Measurements from ENCODE around the gene SLC40A1.

The SLC40A1 gene

DNA sequence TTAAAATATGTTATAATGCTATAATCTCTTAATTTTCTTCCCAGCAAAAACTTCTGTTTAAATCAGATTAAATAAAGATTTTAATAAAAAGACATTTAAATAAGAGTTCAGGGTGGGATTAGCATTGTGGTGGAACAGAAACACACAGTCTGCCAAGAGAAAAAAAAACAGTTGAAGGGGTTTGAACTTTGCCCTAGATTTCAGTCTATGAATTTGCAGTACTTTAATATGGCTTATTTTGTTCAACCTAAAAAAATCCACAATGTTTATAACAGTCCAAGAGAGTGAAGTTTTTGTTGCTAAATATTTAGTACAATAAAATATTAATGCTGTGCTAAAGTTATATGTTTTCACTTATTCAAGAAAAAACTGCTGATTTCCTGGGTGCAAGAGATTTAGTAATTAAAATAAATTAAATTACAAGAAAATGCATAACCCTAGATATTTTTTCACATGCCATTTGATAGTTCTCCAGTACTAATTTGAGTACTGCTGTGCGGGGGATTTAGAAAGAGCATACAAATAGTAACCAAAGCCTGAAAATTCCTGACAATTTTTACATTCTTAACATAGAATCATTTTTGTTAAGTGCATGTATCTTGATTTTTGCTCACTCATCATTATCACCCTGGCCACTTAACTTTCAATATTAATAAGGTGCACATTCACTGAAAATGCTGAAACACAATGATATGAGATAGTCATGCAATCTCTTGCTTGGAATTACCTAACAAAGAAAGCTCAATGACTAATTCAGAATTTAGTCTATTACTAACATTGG, 52.6 kb downstream of the SLC40A1 start:
- H3K4me3 ChIP-seq (ENCODE audit: low read length in 2 of 2): no peak overlapping the region
- H3K9ac ChIP-seq (ENCODE audit: low read depth in 1 of 2, low read length in 2 of 2): no peak overlapping the region
- H3K4me1 ChIP-seq (ENCODE audit: control insufficient read depth in 2 of 2, insufficient read depth in 2 of 2, low read length in 2 of 2): peaks cover 4 to 18% of the 10 kb centered on the region in 2 donors
- no peaks in the 10 kb centered on the region for H3K9me3 ChIP-seq (ENCODE audit: control insufficient read depth in 2 of 2, low read length in 2 of 2)
- H3K27me3 ChIP-seq (ENCODE audit: control insufficient read depth in 2 of 2, insufficient read depth in 2 of 2, low read length in 2 of 2): no peaks in the 10 kb centered on the region
- no peak overlapping the region for H3K27ac ChIP-seq (ENCODE audit: low read depth in 2 of 2, low read length in 2 of 2)
- no peaks in the 10 kb centered on the region for H3K36me3 ChIP-seq (ENCODE audit: control insufficient read depth in 2 of 2, insufficient read depth in 2 of 2, low read length in 2 of 2)

DNA sequence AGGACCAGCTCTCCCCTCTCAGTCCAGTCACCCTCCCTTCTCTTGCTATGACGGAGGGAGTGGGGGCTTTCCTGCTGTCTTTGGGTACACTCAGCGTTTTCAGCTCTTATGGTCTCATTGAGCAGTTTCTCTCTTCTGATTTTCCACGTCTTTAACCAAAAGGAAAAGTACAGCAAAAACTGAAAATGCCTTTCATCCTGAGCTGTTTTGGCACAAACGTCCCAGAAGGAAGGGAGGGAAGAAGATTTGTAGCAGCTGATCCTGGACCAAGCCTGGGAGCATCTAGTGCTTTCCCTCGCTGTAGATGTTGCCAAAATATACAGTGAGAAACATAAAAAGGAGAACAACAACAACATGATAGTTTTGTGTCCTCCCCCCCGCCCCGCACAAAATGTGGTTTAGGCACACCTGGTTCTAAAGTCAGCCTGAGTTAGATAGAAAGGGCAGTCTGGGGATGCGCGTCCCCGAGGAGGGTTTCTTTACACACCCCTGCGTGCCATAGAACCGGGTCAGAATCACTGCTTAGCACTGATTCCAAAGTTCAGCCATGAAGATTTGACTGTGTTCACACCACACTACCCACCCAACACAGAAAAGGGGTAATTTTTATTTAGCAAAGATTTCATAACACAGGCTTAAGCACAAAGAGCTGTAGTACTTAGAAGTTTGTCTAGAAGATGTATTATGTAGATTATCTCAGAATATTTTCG, 53.4 kb downstream of the SLC40A1 start:
- no peaks in the 10 kb centered on the region for H3K27me3 ChIP-seq (ENCODE audit: control insufficient read depth in 2 of 2, insufficient read depth in 2 of 2, low read length in 2 of 2)
- H3K4me3 ChIP-seq (ENCODE audit: low read length in 2 of 2): no peak overlapping the region
- H3K4me1 ChIP-seq (ENCODE audit: control insufficient read depth in 2 of 2, insufficient read depth in 2 of 2, low read length in 2 of 2): peaks cover 7 to 26% of the 10 kb centered on the region in 2 donors
- peak overlapping the region; percentile 25 to 44 for H3K27ac ChIP-seq (ENCODE audit: low read depth in 2 of 2, low read length in 2 of 2)
- no peak overlapping the region for H3K9ac ChIP-seq (ENCODE audit: low read depth in 1 of 2, low read length in 2 of 2)
- no peaks in the 10 kb centered on the region for H3K9me3 ChIP-seq (ENCODE audit: control insufficient read depth in 2 of 2, low read length in 2 of 2)
- H3K36me3 ChIP-seq (ENCODE audit: control insufficient read depth in 2 of 2, insufficient read depth in 2 of 2, low read length in 2 of 2): no peaks in the 10 kb centered on the region

DNA sequence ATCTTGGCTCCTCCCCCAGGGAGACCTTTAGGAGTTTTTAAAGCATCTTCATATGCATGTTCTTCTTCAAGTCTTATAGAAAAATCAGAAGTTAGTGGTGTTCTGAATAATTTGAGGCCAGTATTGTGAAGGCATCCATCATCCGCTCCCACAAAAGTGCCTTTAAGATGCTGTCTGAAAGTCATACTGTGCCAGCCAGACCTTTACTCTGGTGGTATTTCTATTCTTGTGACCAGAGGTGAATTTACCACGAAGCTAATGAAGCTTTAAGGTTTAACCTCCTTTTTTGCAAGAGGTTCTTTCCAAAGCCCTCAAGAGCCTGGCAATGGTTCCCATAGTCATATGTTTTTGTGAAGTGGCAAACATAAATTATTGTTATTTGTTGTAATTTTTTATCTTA, 54.3 kb downstream of the SLC40A1 start:
- Histone ChIP-seq H3K27me3 (ENCODE audit: control insufficient read depth in 2 of 2, insufficient read depth in 2 of 2, low read length in 2 of 2) (no peaks in the 10 kb centered on the region), H3K4me1 (ENCODE audit: control insufficient read depth in 2 of 2, insufficient read depth in 2 of 2, low read length in 2 of 2) (peaks cover 7 to 36% of the 10 kb centered on the region in 2 donors), H3K9ac (ENCODE audit: low read depth in 1 of 2, low read length in 2 of 2) (no peak overlapping the region), H3K4me3 (ENCODE audit: low read length in 2 of 2) (no peak overlapping the region), H3K36me3 (ENCODE audit: control insufficient read depth in 2 of 2, insufficient read depth in 2 of 2, low read length in 2 of 2) (no peaks in the 10 kb centered on the region), H3K27ac (ENCODE audit: low read depth in 2 of 2, low read length in 2 of 2) (no peak overlapping the region), H3K9me3 (ENCODE audit: control insufficient read depth in 2 of 2, low read length in 2 of 2) (no peaks in the 10 kb centered on the region)

DNA sequence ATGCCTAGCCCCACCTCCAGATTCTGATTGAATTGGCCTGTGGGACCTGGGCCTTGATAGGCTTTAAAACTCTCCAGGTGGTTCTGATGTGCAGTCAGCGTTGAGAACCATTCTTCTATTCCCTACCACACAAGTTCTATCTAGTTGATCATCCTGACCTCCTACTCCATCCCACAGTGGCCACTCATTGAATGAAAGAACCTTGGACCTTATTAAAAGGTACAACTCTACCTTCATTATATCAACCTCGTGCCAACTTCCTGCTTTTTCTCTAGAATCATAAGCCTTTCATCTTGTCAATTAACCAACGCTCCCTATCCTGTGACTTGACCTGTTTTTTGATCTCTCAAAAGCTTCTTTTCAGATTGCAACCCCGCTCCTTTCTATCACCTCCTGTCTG, 55.8 kb downstream of the SLC40A1 start:
- Histone ChIP-seq H3K9me3 (ENCODE audit: control insufficient read depth in 2 of 2, low read length in 2 of 2) (no peaks in the 10 kb centered on the region), H3K36me3 (ENCODE audit: control insufficient read depth in 2 of 2, insufficient read depth in 2 of 2, low read length in 2 of 2) (no peaks in the 10 kb centered on the region), H3K4me1 (ENCODE audit: control insufficient read depth in 2 of 2, insufficient read depth in 2 of 2, low read length in 2 of 2) (peaks cover 7 to 40% of the 10 kb centered on the region in 2 donors), H3K27ac (ENCODE audit: low read depth in 2 of 2, low read length in 2 of 2) (peak overlapping the region; percentile 12 to 92), H3K9ac (ENCODE audit: low read depth in 1 of 2, low read length in 2 of 2) (no peak overlapping the region), H3K27me3 (ENCODE audit: control insufficient read depth in 2 of 2, insufficient read depth in 2 of 2, low read length in 2 of 2) (no peaks in the 10 kb centered on the region), H3K4me3 (ENCODE audit: low read length in 2 of 2) (peak overlapping the region in 1 of 2 donors; percentile 33)

DNA sequence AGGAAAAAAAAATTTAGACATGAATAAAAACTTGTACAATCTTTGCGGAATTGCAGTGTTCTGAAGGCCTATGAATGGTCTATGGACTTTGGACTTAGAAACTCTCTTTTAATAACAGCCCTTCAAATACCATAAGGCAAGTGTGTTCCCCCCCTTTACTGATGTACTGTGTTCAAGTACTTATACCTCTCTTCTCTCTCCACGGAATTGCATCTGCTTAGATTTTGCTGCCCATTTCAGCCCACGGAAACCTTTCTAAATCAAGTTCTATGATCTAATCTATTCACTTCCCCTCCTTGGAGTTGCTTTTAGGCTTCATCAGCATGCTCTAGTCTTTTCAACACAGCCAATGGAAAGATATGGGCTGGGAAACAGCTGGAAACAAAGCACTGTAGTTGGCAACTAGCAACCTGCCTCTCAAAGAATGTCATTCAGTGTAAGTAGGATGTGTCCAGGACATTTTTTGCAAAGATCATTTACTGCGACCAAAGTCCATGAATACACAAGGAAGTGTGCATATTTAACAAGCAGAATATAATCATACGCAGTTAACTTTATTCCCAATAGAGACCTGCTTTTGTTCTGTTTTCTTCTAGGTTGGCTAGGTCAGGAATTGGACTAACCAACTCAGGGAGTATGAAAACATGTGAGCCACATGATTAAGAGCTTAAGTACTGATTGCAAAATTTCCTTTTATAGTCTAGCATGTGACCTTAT, 58.0 kb downstream of the SLC40A1 start:
- no peaks in the 10 kb centered on the region for H3K27me3 ChIP-seq (ENCODE audit: control insufficient read depth in 2 of 2, insufficient read depth in 2 of 2, low read length in 2 of 2)
- H3K9ac ChIP-seq (ENCODE audit: low read depth in 1 of 2, low read length in 2 of 2): peak overlapping the region in 1 of 2 donors; percentile 31
- H3K9me3 ChIP-seq (ENCODE audit: control insufficient read depth in 2 of 2, low read length in 2 of 2): no peaks in the 10 kb centered on the region
- H3K36me3 ChIP-seq (ENCODE audit: control insufficient read depth in 2 of 2, insufficient read depth in 2 of 2, low read length in 2 of 2): no peaks in the 10 kb centered on the region
- H3K4me3 ChIP-seq (ENCODE audit: low read length in 2 of 2): peak overlapping the region; percentile 1 to 8
- peak overlapping the region; percentile 80 to 92 for H3K27ac ChIP-seq (ENCODE audit: low read depth in 2 of 2, low read length in 2 of 2)
- H3K4me1 ChIP-seq (ENCODE audit: control insufficient read depth in 2 of 2, insufficient read depth in 2 of 2, low read length in 2 of 2): peaks cover 7 to 40% of the 10 kb centered on the region in 2 donors

DNA sequence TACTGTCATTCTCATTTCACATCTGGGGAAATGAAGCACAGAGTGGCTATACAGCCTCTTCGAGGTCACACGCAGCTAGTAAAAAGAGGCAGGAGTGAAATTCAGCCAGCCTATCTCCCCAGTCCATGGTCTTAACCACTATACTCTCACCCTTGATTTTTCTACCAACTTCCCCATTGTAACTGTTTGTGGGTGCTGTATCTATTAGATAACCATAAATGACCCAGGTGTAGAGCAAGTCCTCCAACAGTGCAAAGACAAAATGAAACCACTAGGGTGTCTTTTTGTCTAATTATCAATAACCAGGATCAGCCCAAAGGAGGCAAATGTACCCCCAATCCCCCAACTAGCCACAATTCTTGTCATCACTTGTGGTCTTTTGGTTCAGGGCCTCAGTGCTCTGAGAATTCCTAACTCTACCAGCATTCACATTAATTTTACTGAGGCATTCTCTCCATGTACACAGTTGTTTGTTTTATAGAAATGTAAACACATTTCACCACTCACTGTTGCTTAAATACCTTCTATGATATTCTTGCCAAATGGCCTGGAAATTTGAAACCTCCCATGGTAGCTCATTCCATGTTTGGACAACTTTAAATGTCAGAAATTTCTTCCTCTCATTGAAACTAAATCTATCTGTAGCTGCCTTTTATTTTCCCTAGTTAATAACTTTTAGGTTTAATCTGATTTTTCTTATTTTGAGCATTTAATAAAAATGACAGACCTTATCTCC, 58.7 kb downstream of the SLC40A1 start:
- H3K27ac ChIP-seq (ENCODE audit: low read depth in 2 of 2, low read length in 2 of 2): peak overlapping the region; percentile 80 to 92
- peaks cover 7 to 40% of the 10 kb centered on the region in 2 donors for H3K4me1 ChIP-seq (ENCODE audit: control insufficient read depth in 2 of 2, insufficient read depth in 2 of 2, low read length in 2 of 2)
- H3K9ac ChIP-seq (ENCODE audit: low read depth in 1 of 2, low read length in 2 of 2): peak overlapping the region in 1 of 2 donors; percentile 6

DNA sequence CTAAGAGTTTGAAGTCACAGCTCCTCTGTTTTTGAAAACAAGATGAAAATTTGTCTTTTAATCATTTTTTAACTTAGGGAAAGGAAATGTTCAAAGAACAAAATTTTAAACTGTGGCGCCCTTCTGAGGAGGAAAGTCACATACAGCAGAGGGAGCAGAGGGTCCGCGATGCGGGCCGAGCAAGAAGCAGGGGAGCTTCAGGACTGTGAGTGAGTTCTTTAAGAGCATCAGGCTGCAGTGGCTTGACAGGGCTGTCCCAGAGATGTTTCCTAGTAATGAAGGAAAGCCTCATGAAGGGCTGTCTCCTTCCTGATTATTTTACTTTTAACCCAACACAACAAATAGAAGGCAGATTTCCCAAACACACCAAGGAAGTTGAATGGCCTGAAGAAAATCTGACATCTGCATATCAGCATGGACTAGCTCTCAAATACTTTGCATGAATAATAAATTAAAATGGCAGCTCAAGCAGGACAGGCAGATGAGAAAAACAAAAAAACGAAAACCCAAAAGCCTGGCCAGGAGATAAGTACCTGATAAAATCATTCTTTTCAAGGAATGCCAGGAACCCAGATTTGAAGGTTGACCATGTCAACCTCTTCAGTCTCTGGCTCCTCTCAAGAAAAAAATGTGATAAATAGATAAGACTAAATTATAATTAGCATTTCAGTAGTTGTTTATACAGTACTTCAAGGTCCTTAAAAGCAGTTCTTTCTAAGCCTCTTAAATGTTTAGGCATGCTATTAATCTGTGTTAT, 60.8 kb downstream of the SLC40A1 start:
- peaks cover 7 to 40% of the 10 kb centered on the region in 2 donors for H3K4me1 ChIP-seq (ENCODE audit: control insufficient read depth in 2 of 2, insufficient read depth in 2 of 2, low read length in 2 of 2)
- no peak overlapping the region for H3K27ac ChIP-seq (ENCODE audit: low read depth in 2 of 2, low read length in 2 of 2)

More for the DNA sequence above, 58.7 kb downstream of the SLC40A1 start:
- Histone ChIP-seq H3K27me3 (ENCODE audit: control insufficient read depth in 2 of 2, insufficient read depth in 2 of 2, low read length in 2 of 2) (no peaks in the 10 kb centered on the region), H3K36me3 (ENCODE audit: control insufficient read depth in 2 of 2, insufficient read depth in 2 of 2, low read length in 2 of 2) (no peaks in the 10 kb centered on the region), H3K4me3 (ENCODE audit: low read length in 2 of 2) (peak overlapping the region; percentile 8 to 27), H3K9me3 (ENCODE audit: control insufficient read depth in 2 of 2, low read length in 2 of 2) (no peaks in the 10 kb centered on the region)

DNA sequence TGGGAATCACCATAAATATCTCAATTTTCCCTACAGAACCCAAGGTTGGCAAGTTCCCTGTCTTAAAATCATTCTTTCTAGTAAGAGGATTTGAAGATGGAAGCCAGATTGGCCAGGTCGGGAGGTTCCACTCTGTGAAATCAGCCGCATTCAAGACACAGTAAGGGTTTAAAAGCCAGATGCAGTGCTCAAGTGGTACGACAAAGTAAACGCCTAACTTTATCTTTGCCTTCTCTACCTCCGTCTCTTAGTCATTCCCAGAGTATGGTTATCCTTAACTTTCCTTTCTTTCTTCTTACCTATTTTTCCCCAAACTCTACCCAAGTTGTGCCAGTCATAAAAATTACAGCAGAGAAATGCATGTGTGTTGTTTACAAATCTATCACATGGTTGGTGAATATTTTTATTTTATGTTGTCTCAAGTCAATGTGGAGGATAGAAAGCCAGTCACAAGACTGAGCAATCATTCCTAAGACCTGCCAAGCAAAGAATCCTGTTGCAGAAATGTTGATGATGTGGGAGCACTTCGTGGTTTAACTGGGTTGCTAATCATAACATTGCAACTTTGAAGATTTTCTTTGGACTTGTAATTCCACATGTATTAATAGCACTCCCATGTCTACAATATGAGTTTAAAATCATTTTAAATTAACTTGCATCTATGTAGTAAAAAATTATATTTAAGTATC, 62.6 kb downstream of the SLC40A1 start:
- no peak overlapping the region for H3K9ac ChIP-seq (ENCODE audit: low read depth in 1 of 2, low read length in 2 of 2)
- H3K4me1 ChIP-seq (ENCODE audit: control insufficient read depth in 2 of 2, insufficient read depth in 2 of 2, low read length in 2 of 2): peaks cover 3 to 22% of the 10 kb centered on the region in 2 donors
- no peak overlapping the region for H3K4me3 ChIP-seq (ENCODE audit: low read length in 2 of 2)
- no peaks in the 10 kb centered on the region for H3K36me3 ChIP-seq (ENCODE audit: control insufficient read depth in 2 of 2, insufficient read depth in 2 of 2, low read length in 2 of 2)
- H3K9me3 ChIP-seq (ENCODE audit: control insufficient read depth in 2 of 2, low read length in 2 of 2): no peaks in the 10 kb centered on the region
- H3K27ac ChIP-seq (ENCODE audit: low read depth in 2 of 2, low read length in 2 of 2): no peak overlapping the region
- no peaks in the 10 kb centered on the region for H3K27me3 ChIP-seq (ENCODE audit: control insufficient read depth in 2 of 2, insufficient read depth in 2 of 2, low read length in 2 of 2)

More for the DNA sequence above, 60.8 kb downstream of the SLC40A1 start:
- H3K9me3 ChIP-seq (ENCODE audit: control insufficient read depth in 2 of 2, low read length in 2 of 2): no peaks in the 10 kb centered on the region
- no peak overlapping the region for H3K4me3 ChIP-seq (ENCODE audit: low read length in 2 of 2)
- H3K36me3 ChIP-seq (ENCODE audit: control insufficient read depth in 2 of 2, insufficient read depth in 2 of 2, low read length in 2 of 2): no peaks in the 10 kb centered on the region
- no peaks in the 10 kb centered on the region for H3K27me3 ChIP-seq (ENCODE audit: control insufficient read depth in 2 of 2, insufficient read depth in 2 of 2, low read length in 2 of 2)
- no peak overlapping the region for H3K9ac ChIP-seq (ENCODE audit: low read depth in 1 of 2, low read length in 2 of 2)

DNA sequence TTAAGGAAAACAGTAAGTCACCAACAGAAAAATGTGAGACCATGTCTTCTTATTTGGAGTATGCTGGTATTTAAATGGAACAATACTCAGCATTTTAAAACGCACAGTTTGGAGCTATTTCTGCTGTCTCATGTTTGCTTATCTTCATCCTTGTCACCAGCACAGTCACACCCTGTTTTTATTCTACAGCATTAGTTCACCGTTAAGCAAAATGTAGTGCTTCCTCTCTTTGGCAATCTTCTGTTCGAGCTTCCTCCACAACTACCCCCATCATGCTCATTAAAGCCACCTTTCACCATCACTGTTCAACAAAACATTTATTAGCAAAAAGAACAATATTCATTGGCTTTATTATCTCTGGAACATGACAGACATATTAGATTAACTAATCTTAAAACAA, 64.0 kb downstream of the SLC40A1 start:
- H3K27me3 ChIP-seq (ENCODE audit: control insufficient read depth in 2 of 2, insufficient read depth in 2 of 2, low read length in 2 of 2): no peaks in the 10 kb centered on the region
- peaks cover 0 to 7% of the 10 kb centered on the region in 2 donors for H3K4me1 ChIP-seq (ENCODE audit: control insufficient read depth in 2 of 2, insufficient read depth in 2 of 2, low read length in 2 of 2)
- H3K4me3 ChIP-seq (ENCODE audit: low read length in 2 of 2): no peak overlapping the region
- H3K36me3 ChIP-seq (ENCODE audit: control insufficient read depth in 2 of 2, insufficient read depth in 2 of 2, low read length in 2 of 2): no peaks in the 10 kb centered on the region
- H3K27ac ChIP-seq (ENCODE audit: low read depth in 2 of 2, low read length in 2 of 2): no peak overlapping the region
- no peak overlapping the region for H3K9ac ChIP-seq (ENCODE audit: low read depth in 1 of 2, low read length in 2 of 2)
- H3K9me3 ChIP-seq (ENCODE audit: control insufficient read depth in 2 of 2, low read length in 2 of 2): no peaks in the 10 kb centered on the region
